BE2C (cell line): ENCODE results near the gene MAML2.

Source experiments
- DNase-seq: peaks from one replicate; pipeline ENCODE4 v3.0.0-alpha.2; 2020
- H3K27me3 ChIP-seq: fragments of 250-450 bp; sonication (Bioruptor Pico); 2 replicates; pipeline ENCODE4 v1.5.1; 2020; ENCODE audit warnings: mild to moderate bottlenecking
- H3K36me3 ChIP-seq: fragments of 250-450 bp; sonication (Bioruptor Pico); 2 replicates; pipeline ENCODE4 v1.5.1; 2020; ENCODE audit warnings: mild to moderate bottlenecking
- H3K4me1 ChIP-seq: fragments of 250-450 bp; sonication (Bioruptor Pico); 2 replicates; pipeline ENCODE4 v1.5.1; 2020
- H3K4me3 ChIP-seq: 2 replicates; pipeline ENCODE4 v1.5.1; 2011; ENCODE audit warnings: low read depth, low read length
- H3K9me3 ChIP-seq: fragments of 250-450 bp; sonication (Bioruptor Pico); 2 replicates; pipeline ENCODE4 v1.5.1; 2020
- CTCF ChIP-seq: IDR thresholded peaks from 2 replicates; pipeline ENCODE4 v1.5.1; 2012; ENCODE audit warnings: mild to moderate bottlenecking, low read depth, low read length

MAML2 gene

GRCh38 chr11:96090711-96091110, 252.3 kb downstream of the MAML2 start:
- TF ChIP-seq CTCF = no peak
- no peaks in the 10 kb centered on the region for H3K27me3 ChIP-seq
- peaks cover 9% of the 10 kb centered on the region for H3K4me1 ChIP-seq
- no peak for DNase-seq
- H3K4me3 ChIP-seq = no peak overlapping the region
- H3K9me3 ChIP-seq = no peaks in the 10 kb centered on the region
- no peaks in the 10 kb centered on the region for H3K36me3 ChIP-seq

- TF ChIP-seq CTCF = no peak
- no peak overlapping the region for H3K4me3 ChIP-seq
- no peaks in the 10 kb centered on the region for H3K36me3 ChIP-seq
- peaks cover 6% of the 10 kb centered on the region for H3K9me3 ChIP-seq
- H3K27me3 ChIP-seq = no peaks in the 10 kb centered on the region
- DNase-seq = no peak
- peaks cover 7% of the 10 kb centered on the region; the same call in 1 of the 2 replicates for H3K4me1 ChIP-seq
Measured at GRCh38 chr11:96088914-96089313, 254.1 kb downstream of the MAML2 start.

- Histone ChIP-seq H3K9me3 (peaks cover 6% of the 10 kb centered on the region), H3K4me3 (no peak overlapping the region), H3K36me3 (no peaks in the 10 kb centered on the region), H3K4me1 (peaks cover 12% of the 10 kb centered on the region), H3K27me3 (no peaks in the 10 kb centered on the region)
- TF ChIP-seq CTCF = no peak
- no peak for DNase-seq
Measured at GRCh38 chr11:96086111-96086510, 256.9 kb downstream of the MAML2 start.

GRCh38 chr11:96085319-96085930, 257.6 kb downstream of the MAML2 start:
- no peak for DNase-seq
- Histone ChIP-seq H3K9me3 (peaks cover 6% of the 10 kb centered on the region), H3K27me3 (no peaks in the 10 kb centered on the region), H3K4me1 (peaks cover 8% of the 10 kb centered on the region), H3K36me3 (no peaks in the 10 kb centered on the region), H3K4me3 (no peak overlapping the region)
- no peak for TF ChIP-seq CTCF

- DNase-seq = no peak
- no peaks in the 10 kb centered on the region for H3K36me3 ChIP-seq
- peaks cover 8% of the 10 kb centered on the region for H3K4me1 ChIP-seq
- no peak for TF ChIP-seq CTCF
- H3K9me3 ChIP-seq = peaks cover 6% of the 10 kb centered on the region
- H3K4me3 ChIP-seq = no peak overlapping the region
- no peaks in the 10 kb centered on the region for H3K27me3 ChIP-seq
Measured at GRCh38 chr11:96084610-96085318, 258.2 kb downstream of the MAML2 start.

GRCh38 chr11:96082936-96083335, 260.1 kb downstream of the MAML2 start:
- peaks cover 6% of the 10 kb centered on the region for H3K9me3 ChIP-seq
- no peaks in the 10 kb centered on the region for H3K27me3 ChIP-seq
- no peak overlapping the region for H3K4me3 ChIP-seq
- no peaks in the 10 kb centered on the region for H3K36me3 ChIP-seq
- no peak for TF ChIP-seq CTCF
- DNase-seq = no peak
- H3K4me1 ChIP-seq = peaks cover 13% of the 10 kb centered on the region
